HepG2 (cell line): ENCODE data around the gene MOB4.

ENCODE experiments used
- CREM ChIP-seq, 2 experiments: sonication (generic) in 1 of 2; formaldehyde crosslinking in 1 of 2; IDR thresholded peaks; 2 replicates each; pipeline versions ENCODE4 v1.4.0 to v1.6.1; 2016 to 2020; ENCODE audit warnings: antibody characterized with exemption in 1 of 2, mild to moderate bottlenecking in 1 of 2, missing genetic modification reagents in 1 of 2
- FIP1L1 ChIP-seq: fragments of 200-400 bp; formaldehyde crosslinking; IDR thresholded peaks from 2 replicates; pipeline ENCODE4 v1.6.1; 2018; ENCODE audit warnings: low read depth, mild to moderate bottlenecking, low read length, moderate library complexity, borderline replicate concordance; ENCODE audit not compliant: insufficient read depth
- FOXJ3 ChIP-seq: sonication (generic); formaldehyde crosslinking; IDR thresholded peaks from 2 replicates; pipeline ENCODE4 v1.4.0; 2020; ENCODE audit warnings: missing genetic modification reagents, mild to moderate bottlenecking, borderline replicate concordance
- FOXM1 ChIP-seq: sonication (generic); formaldehyde crosslinking; IDR thresholded peaks from 2 replicates; pipeline ENCODE4 v1.5.0; 2020; ENCODE audit warnings: missing genetic modification reagents
- JUND ChIP-seq: sonication (generic); formaldehyde crosslinking; IDR thresholded peaks from 2 replicates; pipeline ENCODE4 v1.8.0; 2022; ENCODE audit warnings: mild to moderate bottlenecking, missing genetic modification reagents
- KAT2B ChIP-seq: fragments of 150-350 bp; IDR thresholded peaks from 2 replicates; pipeline ENCODE4 v1.6.1; 2014; ENCODE audit warnings: low read depth, low read length, borderline replicate concordance
- NFIB ChIP-seq: sonication (generic); formaldehyde crosslinking; IDR thresholded peaks from 2 replicates; pipeline ENCODE4 v1.9.0; 2021; ENCODE audit warnings: missing genetic modification reagents, mild to moderate bottlenecking, borderline replicate concordance
- POLR2A ChIP-seq, 2 experiments: IDR thresholded peaks; 2 replicates each; pipeline ENCODE4 v1.6.1; 2011; ENCODE audit warnings: low read depth in 2 of 2, low read length in 2 of 2, mild to moderate bottlenecking in 1 of 2, moderate library complexity in 1 of 2; ENCODE audit not compliant: insufficient read depth in 1 of 2
- SMAD1 ChIP-seq: sonication (generic); formaldehyde crosslinking; IDR thresholded peaks from 2 replicates; pipeline ENCODE4 v1.4.0; 2020; ENCODE audit warnings: missing genetic modification reagents, low read depth, mild to moderate bottlenecking, borderline replicate concordance
- SP2 ChIP-seq: sonication (generic); formaldehyde crosslinking; IDR thresholded peaks from 2 replicates; pipeline ENCODE4 v1.5.1; 2020; ENCODE audit warnings: mild to moderate bottlenecking, missing genetic modification reagents
- TAF1 ChIP-seq: sonication (generic); formaldehyde crosslinking; IDR thresholded peaks from 2 replicates; pipeline ENCODE4 v1.4.0; 2020; ENCODE audit warnings: missing genetic modification reagents
- TCF12 ChIP-seq, 2 experiments: fragments of 450-650 bp in 1 of 2; sonication (generic) in 1 of 2; formaldehyde crosslinking in 1 of 2; IDR thresholded peaks; 2 replicates each; pipeline versions ENCODE4 v1.6.1 to v1.8.0; 2017 to 2022; ENCODE audit warnings: antibody characterized with exemption in 1 of 2, mild to moderate bottlenecking in 1 of 2, missing genetic modification reagents in 1 of 2, moderate library complexity in 1 of 2
- USF2 ChIP-seq, 2 experiments: sonication (generic) in 1 of 2; formaldehyde crosslinking in 1 of 2; IDR thresholded peaks; 2 replicates each; pipeline versions ENCODE4 v1.5.1 to v1.6.1; 2011 to 2020; ENCODE audit warnings: borderline replicate concordance in 1 of 2, low read depth in 1 of 2, low read length in 1 of 2, mild to moderate bottlenecking in 1 of 2, missing genetic modification reagents in 1 of 2, moderate library complexity in 1 of 2
- ZNF10 ChIP-seq: sonication (generic); formaldehyde crosslinking; IDR thresholded peaks from 2 replicates; pipeline ENCODE4 v1.4.0; 2020; ENCODE audit warnings: mild to moderate bottlenecking, low read depth, missing genetic modification reagents, borderline replicate concordance

- TF ChIP-seq CREM (IDR thresholded peaks at IDR 0.05) = no peak
- TF ChIP-seq CREM (CRISPR knock-in tag; IDR thresholded peaks at IDR 0.05) = no peak
- no peak for TF ChIP-seq SP2 (CRISPR knock-in tag)
- no peak for TF ChIP-seq USF2 (IDR thresholded peaks at IDR 0.05; ENCODE audit: low read depth, low read length)
- TF ChIP-seq USF2 (CRISPR knock-in tag; IDR thresholded peaks at IDR 0.05; ENCODE audit: borderline replicate concordance) = no peak
- TF ChIP-seq POLR2A (IDR thresholded peaks at IDR 0.05; ENCODE audit: insufficient read depth in 1 of 2, low read depth in 2 of 2, low read length in 2 of 2) = no peak
- no peak for TF ChIP-seq FIP1L1
- TF ChIP-seq KAT2B = no peak
- no peak for TF ChIP-seq TAF1 (CRISPR knock-in tag)
- no peak for TF ChIP-seq JUND (CRISPR knock-in tag)
- TF ChIP-seq ZNF10 (CRISPR knock-in tag) = no peak
- no peak for TF ChIP-seq FOXM1 (CRISPR knock-in tag)
- TF ChIP-seq TCF12 (IDR thresholded peaks at IDR 0.05) = no peak
- TF ChIP-seq TCF12 (CRISPR knock-in tag; IDR thresholded peaks at IDR 0.05) = no peak
- TF ChIP-seq SMAD1 (CRISPR knock-in tag) = no peak
- no peak for TF ChIP-seq FOXJ3 (CRISPR knock-in tag)
- TF ChIP-seq NFIB (CRISPR knock-in tag) = no peak
These were observed 1.1 kb upstream of the MOB4 start for GRCh38 chr2:197514754-197515153.
